Pancreas (tissue), 10 donors: Measurements from ENCODE around the gene ARID4B. TPM values are rescaled to one million over a fixed set of nuclear protein-coding genes. Genes with fewer than 3 reads are reported as not detected.

ENCODE experiments used
- ATAC-seq, 4 donors: fragments of 200-7000 bp; cut with Tn5 transposase; one replicate each; pipeline versions ENCODE4 v1.8.0 to v1.9.1; 2020; ENCODE audit warnings: mild to moderate bottlenecking in 4 of 4, moderate library complexity in 4 of 4
- DNase-seq, 6 donors: peaks; one replicate each; pipeline ENCODE4 v3.0.0-alpha.2; 2020
- FAIRE-seq: peaks from 2 replicates; lab custom pipeline; 2012; peaks lifted over from hg19 to GRCh38; lab: Jason Lieb, UNC
- H3K27ac ChIP-seq, 4 donors: fragments of 200-600 bp; sonication (generic); 1 replicate in 3 of 4; 2 replicates in 1 of 4; pipeline versions ENCODE4 v1.5.0 to v1.8.0; 2020
- H3K27me3 ChIP-seq, 4 donors: fragments of 200-600 bp; one replicate each; pipeline ENCODE4 v1.8.0; 2021
- H3K36me3 ChIP-seq, 3 donors: fragments of 200-600 bp; sonication (generic) in 1 of 3; one replicate each; pipeline versions ENCODE4 v1.5.0 to v1.8.0; 2020 to 2021
- H3K4me1 ChIP-seq, 3 donors: fragments of 200-600 bp; one replicate each; pipeline ENCODE4 v1.8.0; 2021
- H3K4me3 ChIP-seq, 4 donors: fragments of 200-600 bp; sonication (generic) in 2 of 4; one replicate each; pipeline versions ENCODE4 v1.5.0 to v1.8.0; 2020 to 2021
- H3K9me3 ChIP-seq, 4 donors: fragments of 200-600 bp; one replicate each; pipeline ENCODE4 v1.8.0; 2021
- CTCF ChIP-seq, 4 donors: fragments of 200-600 bp; sonication (generic) in 3 of 4; IDR thresholded peaks; one replicate each; pipeline versions ENCODE4 v1.5.0 to v1.8.0; 2021; ENCODE audit warnings: antibody characterized with exemption in 4 of 4
- WGBS, 2 donors: extraction: QIAGEN DNeasy Blood & Tissue Kit; methylation state at CpG; one replicate each; pipeline ENCODE4 v1.1.7; 2013; 5-methylcytosine and 5-hydroxymethylcytosine counted together
- intact Hi-C, 3 donors: fragments of 100-400 bp; cut with DNase I; formaldehyde crosslinking; loops; one replicate each; pipeline versions ENCODE4 v1.11.1 to v1.14.2; 2022
- polyA plus RNA-seq, 2 donors: library from polyadenylated mRNA; stranded (reverse); fragments of 200-250 nt; gene quantifications; one replicate each; pipeline ENCODE4 v1.2.3, GENCODE V29; 2013
- total RNA-seq, 6 donors: library from RNA; stranded (reverse); fragmentation: NEBNext Ultra II Directional in 4 of 6; extraction: Animal tissue kit (Norgen Biotek cat#: 25700) in 4 of 6; gene quantifications; one replicate each; pipeline versions ENCODE4 v1.2.1 to v1.2.4, GENCODE V29; 2021 to 2023
- donor health status: healthy with polysubstance abuse.
- donor health status: DM: no; HTN: no; CAD: no; lungs with moderate emphysema.
- donor health status: DM: no; HTN: no; CAD: no.
- donor health status: control.
- donor health status: control.
- donor health status: Bipolar disorder and iron deficiency.
- donor health status: DM: yes; HTN: yes; CAD: no.
- donor health status: DM: no; HTN: no; CAD: no.
- donor health status: DM: no; HTN: no; CAD: no.
- donor health status: DM: yes; HTN: yes; CAD: no.

Gene ARID4B
- total and polyA plus RNA-seq, 8 donors = 12.5 to 26.6 (median 16.7) TPM

- Histone ChIP-seq H3K27me3 (no peaks in the 10 kb centered on the region), H3K27ac (no peak overlapping the region), H3K4me3 (no peak overlapping the region), H3K4me1 (peaks cover 0 to 22% (median 2%) of the 10 kb centered on the region in 3 donors), H3K9me3 (no peaks in the 10 kb centered on the region), H3K36me3 (no peaks in the 10 kb centered on the region)
- intact Hi-C loops = no loop called here
- ATAC-seq = no peak
- DNase-seq = no peak
- 97 to 100% methylated on average over 8 of the region's 8 CpGs for whole genome bisulfite sequencing, 2 donors
- TF ChIP-seq CTCF (IDR thresholded peaks at IDR 0.05) = no peak
- FAIRE-seq = no peak
Measured at GRCh38 chr1:235266967-235267366, 61.0 kb downstream of the ARID4B start.

GRCh38 chr1:235266325-235266724 lies 61.7 kb downstream of the ARID4B start:
- Histone ChIP-seq H3K27ac (no peak overlapping the region), H3K4me1 (peaks cover 0 to 22% (median 0%) of the 10 kb centered on the region in 3 donors), H3K4me3 (no peak overlapping the region), H3K9me3 (no peaks in the 10 kb centered on the region), H3K36me3 (no peaks in the 10 kb centered on the region), H3K27me3 (no peaks in the 10 kb centered on the region)
- 33 to 36% methylated on average over 1 of the region's 1 CpG for whole genome bisulfite sequencing, 2 donors
- intact Hi-C loops = no loop called here
- no peak for TF ChIP-seq CTCF (IDR thresholded peaks at IDR 0.05)
- DNase-seq (no peak), ATAC-seq (peak in 2 of 4 donors; percentile 47 to 48), FAIRE-seq (no peak)

GRCh38 chr1:235265900-235266299 lies 62.1 kb downstream of the ARID4B start:
- Histone ChIP-seq H3K27ac (no peak overlapping the region), H3K9me3 (no peaks in the 10 kb centered on the region), H3K36me3 (no peaks in the 10 kb centered on the region), H3K4me1 (peaks cover 0 to 22% (median 3%) of the 10 kb centered on the region in 3 donors), H3K4me3 (no peak overlapping the region), H3K27me3 (no peaks in the 10 kb centered on the region)
- WGBS, 2 donors = 48 to 60% methylated on average over 3 of the region's 3 CpGs
- no peak for FAIRE-seq
- no peak for DNase-seq
- no peak for TF ChIP-seq CTCF (IDR thresholded peaks at IDR 0.05)
- no peak for ATAC-seq
- intact Hi-C loops = no loop called here

GRCh38 chr1:235264327-235264726 lies 63.7 kb downstream of the ARID4B start:
- Histone ChIP-seq H3K27ac (no peak overlapping the region), H3K4me1 (peaks cover 3 to 30% (median 16%) of the 10 kb centered on the region in 3 donors), H3K4me3 (no peak overlapping the region), H3K36me3 (no peaks in the 10 kb centered on the region), H3K9me3 (no peaks in the 10 kb centered on the region), H3K27me3 (no peaks in the 10 kb centered on the region)
- intact Hi-C loops = no loop called here
- no peak for DNase-seq
- no peak for TF ChIP-seq CTCF (IDR thresholded peaks at IDR 0.05)
- FAIRE-seq = no peak
- peak in 3 of 4 donors; percentile 22 to 37 (median 27) for ATAC-seq

GRCh38 chr1:235262539-235262938 lies 65.4 kb downstream of the ARID4B start:
- Histone ChIP-seq H3K27me3 (no peaks in the 10 kb centered on the region), H3K36me3 (no peaks in the 10 kb centered on the region), H3K4me1 (peaks cover 9 to 39% (median 21%) of the 10 kb centered on the region in 3 donors), H3K4me3 (no peak overlapping the region), H3K9me3 (no peaks in the 10 kb centered on the region), H3K27ac (no peak overlapping the region)
- ATAC-seq = no peak
- DNase-seq = no peak
- intact Hi-C loops = no loop called here
- 97 to 100% methylated on average over 3 of the region's 3 CpGs for WGBS, 2 donors
- FAIRE-seq = no peak
- no peak for TF ChIP-seq CTCF (IDR thresholded peaks at IDR 0.05)
